Hepatocyte (in vitro differentiated cells): ENCODE data around the gene FCHSD2.

ENCODE experiments used
- EZH2 ChIP-seq: fragments of 200-600 bp; sonication (generic); IDR thresholded peaks from 2 replicates; pipeline ENCODE4 v1.6.1; 2016; ENCODE audit warnings: antibody characterized with exemption, mild to moderate bottlenecking, borderline replicate concordance
- EZH2phosphoT487 ChIP-seq: fragments of 200-600 bp; sonication (generic); IDR thresholded peaks from one replicate; pipeline ENCODE4 v1.6.1; 2018; ENCODE audit warnings: antibody characterized with exemption, mild to moderate bottlenecking, low read depth, moderate library complexity; ENCODE audit not compliant: unreplicated experiment, severe bottlenecking
- TF ChIP-seq, protein P1 (sequence below): fragments of 200-600 bp; sonication (generic); IDR thresholded peaks from 2 replicates; pipeline ENCODE4 v1.5.1; 2016; ENCODE audit warnings: antibody characterized with exemption, mild to moderate bottlenecking; ENCODE audit not compliant: poor library complexity

DNA sequence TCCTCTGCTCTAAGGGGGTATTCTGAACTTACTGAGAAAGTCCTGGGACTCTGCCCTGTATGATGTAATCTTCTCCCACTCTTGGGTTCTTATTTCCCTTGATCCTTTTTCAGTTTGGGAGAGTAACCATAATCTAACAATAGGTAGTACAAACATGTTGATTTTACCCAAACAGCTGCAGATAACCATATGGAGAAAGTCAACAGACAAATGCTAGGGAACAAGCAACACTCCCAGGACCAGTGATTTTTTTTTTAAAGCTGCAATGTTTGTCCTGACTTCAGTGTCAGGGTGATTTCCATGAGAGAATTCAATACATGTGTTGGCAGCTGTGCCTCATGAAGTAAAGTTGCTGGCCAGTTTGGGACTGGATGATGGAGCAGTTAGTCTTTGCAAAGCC, 156.5 kb downstream of the FCHSD2 start:
- TF ChIP-seq, protein P1, sequence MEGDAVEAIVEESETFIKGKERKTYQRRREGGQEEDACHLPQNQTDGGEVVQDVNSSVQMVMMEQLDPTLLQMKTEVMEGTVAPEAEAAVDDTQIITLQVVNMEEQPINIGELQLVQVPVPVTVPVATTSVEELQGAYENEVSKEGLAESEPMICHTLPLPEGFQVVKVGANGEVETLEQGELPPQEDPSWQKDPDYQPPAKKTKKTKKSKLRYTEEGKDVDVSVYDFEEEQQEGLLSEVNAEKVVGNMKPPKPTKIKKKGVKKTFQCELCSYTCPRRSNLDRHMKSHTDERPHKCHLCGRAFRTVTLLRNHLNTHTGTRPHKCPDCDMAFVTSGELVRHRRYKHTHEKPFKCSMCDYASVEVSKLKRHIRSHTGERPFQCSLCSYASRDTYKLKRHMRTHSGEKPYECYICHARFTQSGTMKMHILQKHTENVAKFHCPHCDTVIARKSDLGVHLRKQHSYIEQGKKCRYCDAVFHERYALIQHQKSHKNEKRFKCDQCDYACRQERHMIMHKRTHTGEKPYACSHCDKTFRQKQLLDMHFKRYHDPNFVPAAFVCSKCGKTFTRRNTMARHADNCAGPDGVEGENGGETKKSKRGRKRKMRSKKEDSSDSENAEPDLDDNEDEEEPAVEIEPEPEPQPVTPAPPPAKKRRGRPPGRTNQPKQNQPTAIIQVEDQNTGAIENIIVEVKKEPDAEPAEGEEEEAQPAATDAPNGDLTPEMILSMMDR = no peak
- TF ChIP-seq EZH2 (no peak), EZH2phosphoT487 (no peak)
